Measurements from ENCODE around the gene ARL9. TPM values are rescaled to one million over a fixed set of nuclear protein-coding genes. Genes with fewer than 3 reads are reported as not detected.

Gene ARL9
- polyA plus RNA-seq, 1 donor from 2014 or later = 0.11 TPM

DNA sequence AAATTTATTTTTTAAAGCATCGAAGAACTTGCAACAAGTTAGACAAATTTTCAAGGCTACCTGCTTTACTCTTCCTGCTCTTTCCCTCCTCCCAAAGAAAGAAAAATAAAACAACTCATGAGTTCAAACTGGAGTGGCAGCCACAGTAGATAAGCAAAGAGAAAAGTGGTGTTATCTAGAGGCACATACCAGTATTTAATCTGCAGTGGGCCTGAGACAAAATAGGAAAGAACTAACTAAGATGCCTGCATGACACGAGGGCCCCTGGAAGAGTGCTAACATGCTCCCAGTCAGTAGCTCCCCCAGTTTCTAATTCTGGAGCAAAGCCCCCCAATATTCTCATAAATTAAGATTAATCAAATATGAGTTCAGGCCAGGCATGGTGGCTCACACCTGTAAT lies 7.9 kb downstream of the ARL9 start:
- Histone ChIP-seq H3K27ac (ENCODE audit: low read length) (no peak overlapping the region), H4K20me1 (ENCODE audit: insufficient read depth) (no peaks in the 10 kb centered on the region), H3K9me3 (ENCODE audit: low read length) (no peaks in the 10 kb centered on the region), H3F3A (ENCODE audit: insufficient read depth, low read length, poor library complexity, severe bottlenecking) (no peaks in the 10 kb centered on the region), H3K4me2 (ENCODE audit: low read length) (no peak overlapping the region), H3K4me3 (ENCODE audit: low read length) (no peak overlapping the region), H2AFZ (ENCODE audit: low read depth, low read length) (no peak overlapping the region), H3K36me3 (ENCODE audit: insufficient read depth, low read length) (no peaks in the 10 kb centered on the region), H3K79me2 (replicated peaks; ENCODE audit: insufficient read depth, low read length) (no peaks in the 10 kb centered on the region), H3K9ac (ENCODE audit: low read length) (no peak overlapping the region), H3K9me2 (ENCODE audit: insufficient read depth, low read length) (no peaks in the 10 kb centered on the region), H3K27me3 (ENCODE audit: insufficient read depth, low read depth, low read length) (no peaks in the 10 kb centered on the region)
- no peak for TF ChIP-seq RAD21 (conservative IDR thresholded peaks at IDR 0.05)
- no peak for TF ChIP-seq POLR2AphosphoS5 (IDR thresholded peaks at IDR 0.05)
- TF ChIP-seq TAF1 (IDR thresholded peaks at IDR 0.05; ENCODE audit: low read depth) = no peak
- TF ChIP-seq MXI1 (conservative IDR thresholded peaks at IDR 0.05; ENCODE audit: poor library complexity, severe bottlenecking) = no peak
- no peak for TF ChIP-seq EP300 (conservative IDR thresholded peaks at IDR 0.05; ENCODE audit: poor library complexity, severe bottlenecking)
- TF ChIP-seq SMC3 (conservative IDR thresholded peaks at IDR 0.05; ENCODE audit: poor library complexity) = no peak
- TF ChIP-seq EZH2 (IDR thresholded peaks at IDR 0.05; ENCODE audit: borderline replicate concordance, insufficient read depth, low read length, poor library complexity, severe bottlenecking) = no peak
- TF ChIP-seq, protein P1, sequence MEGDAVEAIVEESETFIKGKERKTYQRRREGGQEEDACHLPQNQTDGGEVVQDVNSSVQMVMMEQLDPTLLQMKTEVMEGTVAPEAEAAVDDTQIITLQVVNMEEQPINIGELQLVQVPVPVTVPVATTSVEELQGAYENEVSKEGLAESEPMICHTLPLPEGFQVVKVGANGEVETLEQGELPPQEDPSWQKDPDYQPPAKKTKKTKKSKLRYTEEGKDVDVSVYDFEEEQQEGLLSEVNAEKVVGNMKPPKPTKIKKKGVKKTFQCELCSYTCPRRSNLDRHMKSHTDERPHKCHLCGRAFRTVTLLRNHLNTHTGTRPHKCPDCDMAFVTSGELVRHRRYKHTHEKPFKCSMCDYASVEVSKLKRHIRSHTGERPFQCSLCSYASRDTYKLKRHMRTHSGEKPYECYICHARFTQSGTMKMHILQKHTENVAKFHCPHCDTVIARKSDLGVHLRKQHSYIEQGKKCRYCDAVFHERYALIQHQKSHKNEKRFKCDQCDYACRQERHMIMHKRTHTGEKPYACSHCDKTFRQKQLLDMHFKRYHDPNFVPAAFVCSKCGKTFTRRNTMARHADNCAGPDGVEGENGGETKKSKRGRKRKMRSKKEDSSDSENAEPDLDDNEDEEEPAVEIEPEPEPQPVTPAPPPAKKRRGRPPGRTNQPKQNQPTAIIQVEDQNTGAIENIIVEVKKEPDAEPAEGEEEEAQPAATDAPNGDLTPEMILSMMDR (IDR thresholded peaks at IDR 0.05; ENCODE audit: poor library complexity, severe bottlenecking) = no peak
- TF ChIP-seq, protein P2, sequence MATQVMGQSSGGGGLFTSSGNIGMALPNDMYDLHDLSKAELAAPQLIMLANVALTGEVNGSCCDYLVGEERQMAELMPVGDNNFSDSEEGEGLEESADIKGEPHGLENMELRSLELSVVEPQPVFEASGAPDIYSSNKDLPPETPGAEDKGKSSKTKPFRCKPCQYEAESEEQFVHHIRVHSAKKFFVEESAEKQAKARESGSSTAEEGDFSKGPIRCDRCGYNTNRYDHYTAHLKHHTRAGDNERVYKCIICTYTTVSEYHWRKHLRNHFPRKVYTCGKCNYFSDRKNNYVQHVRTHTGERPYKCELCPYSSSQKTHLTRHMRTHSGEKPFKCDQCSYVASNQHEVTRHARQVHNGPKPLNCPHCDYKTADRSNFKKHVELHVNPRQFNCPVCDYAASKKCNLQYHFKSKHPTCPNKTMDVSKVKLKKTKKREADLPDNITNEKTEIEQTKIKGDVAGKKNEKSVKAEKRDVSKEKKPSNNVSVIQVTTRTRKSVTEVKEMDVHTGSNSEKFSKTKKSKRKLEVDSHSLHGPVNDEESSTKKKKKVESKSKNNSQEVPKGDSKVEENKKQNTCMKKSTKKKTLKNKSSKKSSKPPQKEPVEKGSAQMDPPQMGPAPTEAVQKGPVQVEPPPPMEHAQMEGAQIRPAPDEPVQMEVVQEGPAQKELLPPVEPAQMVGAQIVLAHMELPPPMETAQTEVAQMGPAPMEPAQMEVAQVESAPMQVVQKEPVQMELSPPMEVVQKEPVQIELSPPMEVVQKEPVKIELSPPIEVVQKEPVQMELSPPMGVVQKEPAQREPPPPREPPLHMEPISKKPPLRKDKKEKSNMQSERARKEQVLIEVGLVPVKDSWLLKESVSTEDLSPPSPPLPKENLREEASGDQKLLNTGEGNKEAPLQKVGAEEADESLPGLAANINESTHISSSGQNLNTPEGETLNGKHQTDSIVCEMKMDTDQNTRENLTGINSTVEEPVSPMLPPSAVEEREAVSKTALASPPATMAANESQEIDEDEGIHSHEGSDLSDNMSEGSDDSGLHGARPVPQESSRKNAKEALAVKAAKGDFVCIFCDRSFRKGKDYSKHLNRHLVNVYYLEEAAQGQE (IDR thresholded peaks at IDR 0.05; ENCODE audit: borderline replicate concordance) = no peak

DNA sequence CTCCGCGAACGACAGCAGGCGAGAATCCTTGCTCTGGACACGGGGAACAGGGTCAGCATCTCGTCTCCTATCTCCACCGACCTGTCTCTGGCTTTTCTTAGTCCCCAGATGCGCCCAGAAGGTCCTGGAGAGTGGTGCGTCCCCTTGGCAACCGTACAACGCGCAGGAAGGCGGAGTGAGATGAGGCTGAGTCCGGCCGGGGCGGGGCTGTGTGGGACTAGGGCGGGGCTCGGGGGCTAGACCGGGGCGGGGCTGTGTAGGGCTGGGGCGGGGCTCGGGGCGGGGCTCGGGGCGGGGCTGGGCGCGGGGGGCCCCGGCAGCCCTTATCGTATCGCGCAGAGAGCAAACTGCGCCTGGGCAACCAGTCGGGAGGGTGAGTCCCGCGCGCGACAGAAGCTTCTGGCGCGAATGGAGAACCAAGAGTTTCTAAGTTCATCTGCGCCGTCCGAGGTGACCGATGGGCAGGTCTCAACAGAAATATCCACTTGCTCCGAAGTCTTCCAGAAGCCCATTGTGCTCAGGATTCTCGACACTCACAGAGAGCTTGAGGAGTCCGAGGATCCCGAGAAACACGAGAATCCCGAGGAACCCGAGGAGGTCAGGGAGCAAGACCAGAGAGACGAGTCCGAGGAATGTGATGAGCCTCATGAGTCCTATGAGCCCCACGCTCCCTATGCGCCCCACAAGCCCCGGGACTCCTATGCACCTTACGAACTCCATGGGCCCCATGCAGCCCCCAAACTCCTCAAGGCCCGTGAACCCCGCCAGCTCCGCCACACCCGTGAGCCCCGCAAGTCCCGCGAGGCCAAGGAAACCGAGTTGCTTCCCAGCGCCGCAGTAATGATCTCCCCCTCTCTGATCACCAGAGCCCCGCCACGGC lies 24.9 kb downstream of the ARL9 start:
- no peaks in the 10 kb centered on the region for H3F3A ChIP-seq (ENCODE audit: insufficient read depth, low read length, poor library complexity, severe bottlenecking)
- no peaks in the 10 kb centered on the region for H3K9me2 ChIP-seq (ENCODE audit: insufficient read depth, low read length)
- H3K4me3 ChIP-seq (ENCODE audit: low read length) = peak overlapping the region; percentile 70
- no peaks in the 10 kb centered on the region for H3K79me2 ChIP-seq (replicated peaks; ENCODE audit: insufficient read depth, low read length)
- TF ChIP-seq MXI1 (conservative IDR thresholded peaks at IDR 0.05; ENCODE audit: poor library complexity, severe bottlenecking) (no peak), EP300 (conservative IDR thresholded peaks at IDR 0.05; ENCODE audit: poor library complexity, severe bottlenecking) (no peak), EZH2 (IDR thresholded peaks at IDR 0.05; ENCODE audit: borderline replicate concordance, insufficient read depth, low read length, poor library complexity, severe bottlenecking) (no peak), POLR2AphosphoS5 (IDR thresholded peaks at IDR 0.05) (no peak), TAF1 (IDR thresholded peaks at IDR 0.05; ENCODE audit: low read depth) (no peak), RAD21 (conservative IDR thresholded peaks at IDR 0.05) (no peak), SMC3 (conservative IDR thresholded peaks at IDR 0.05; ENCODE audit: poor library complexity) (no peak)
- TF ChIP-seq, protein P1 (IDR thresholded peaks at IDR 0.05; ENCODE audit: poor library complexity, severe bottlenecking) = no peak
- TF ChIP-seq, protein P2 (IDR thresholded peaks at IDR 0.05; ENCODE audit: borderline replicate concordance) = no peak
- H2AFZ ChIP-seq (ENCODE audit: low read depth, low read length) = no peak overlapping the region
- no peak overlapping the region for H3K27ac ChIP-seq (ENCODE audit: low read length)
- peak overlapping the region; percentile 68 for H3K4me2 ChIP-seq (ENCODE audit: low read length)
- no peaks in the 10 kb centered on the region for H3K9me3 ChIP-seq (ENCODE audit: low read length)
- no peaks in the 10 kb centered on the region for H4K20me1 ChIP-seq (ENCODE audit: insufficient read depth)
- H3K27me3 ChIP-seq (ENCODE audit: insufficient read depth, low read depth, low read length) = peaks cover 11% of the 10 kb centered on the region
- peak overlapping the region; percentile 41 for H3K9ac ChIP-seq (ENCODE audit: low read length)
- no peaks in the 10 kb centered on the region for H3K36me3 ChIP-seq (ENCODE audit: insufficient read depth, low read length)
